ENCODE results near the gene FAU. TPM values are rescaled to one million over a fixed set of nuclear protein-coding genes. Genes with fewer than 3 reads are reported as not detected.
"Not testable (repeated sequence)": the region's sequence is repeated elsewhere in the genome, so short reads cannot be mapped to it uniquely, and the experiment has no call there.

The FAU gene
- total and polyA plus RNA-seq, 12 donors: 536 to 1,540 (median 635) TPM

DNA sequence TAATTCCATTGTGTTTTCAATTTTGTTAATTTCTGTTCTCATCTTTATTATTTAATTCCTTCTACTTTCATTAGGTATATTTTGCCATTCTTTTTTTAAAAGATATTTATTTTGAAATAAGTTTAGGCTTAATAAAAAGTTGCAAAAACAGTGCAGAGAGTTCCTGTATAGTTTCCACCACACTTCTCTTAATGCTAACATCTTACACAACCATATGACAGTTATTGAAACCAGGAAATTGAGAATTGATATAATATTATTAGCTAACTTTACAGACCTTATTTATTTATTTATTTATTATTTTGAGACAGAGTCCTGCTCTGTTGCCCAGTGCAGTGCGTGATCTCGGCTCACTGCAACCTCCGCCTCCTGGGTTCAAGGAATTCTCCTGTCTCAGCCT, 34.3 kb upstream of the FAU start:
- Histone ChIP-seq H3K27ac (no peak overlapping the region), H3K4me1 (peaks cover 0 to 17% (median 0%) of the 10 kb centered on the region in 9 donors), H3K27me3 (no peaks in the 10 kb centered on the region), H3K4me3 (no peak overlapping the region), H3K36me3 (no peaks in the 10 kb centered on the region), H3K9me3 (no peaks in the 10 kb centered on the region)
- 94 to 97% methylated on average over 3 of the region's 3 CpGs for WGBS, 2 donors
- intact Hi-C loops (cut with DNase I): no loop called here
- DNase-seq: no peak
- no peak for ATAC-seq
- no peak for TF ChIP-seq CTCF (IDR thresholded peaks at IDR 0.05)

DNA sequence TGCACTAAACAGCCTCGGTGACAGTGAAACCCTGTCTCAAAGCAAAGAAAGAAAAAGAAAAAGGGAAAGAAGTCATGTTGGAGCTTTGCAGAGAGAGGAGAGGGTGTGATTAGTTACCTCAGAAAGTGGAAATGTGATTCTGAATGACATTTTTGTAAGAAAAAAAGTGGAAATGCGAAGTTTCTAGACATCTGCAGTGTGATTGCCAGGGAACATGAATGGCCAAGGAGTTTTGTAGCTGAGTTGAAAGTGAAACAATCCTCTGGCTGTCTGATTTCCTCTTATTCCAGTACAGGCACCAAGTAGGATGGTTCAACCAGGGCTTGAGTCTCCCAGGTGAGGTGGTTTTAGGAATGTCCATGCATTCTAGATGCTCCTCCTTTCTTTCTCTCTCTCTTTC, 30.2 kb upstream of the FAU start:
- no peak for DNase-seq
- Histone ChIP-seq H3K4me1 (peaks cover 0 to 32% (median 11%) of the 10 kb centered on the region in 9 donors), H3K4me3 (no peak overlapping the region), H3K9me3 (peaks cover 0 to 6% (median 0%) of the 10 kb centered on the region in 11 donors), H3K27ac (peak overlapping the region in 1 of 10 donors; percentile 76), H3K27me3 (no peaks in the 10 kb centered on the region), H3K36me3 (no peaks in the 10 kb centered on the region)
- TF ChIP-seq CTCF (IDR thresholded peaks at IDR 0.05): no peak
- no peak for ATAC-seq
- WGBS, 2 donors: 77 to 82% methylated on average over 2 of the region's 2 CpGs
- intact Hi-C loops (cut with DNase I): no loop called here

DNA sequence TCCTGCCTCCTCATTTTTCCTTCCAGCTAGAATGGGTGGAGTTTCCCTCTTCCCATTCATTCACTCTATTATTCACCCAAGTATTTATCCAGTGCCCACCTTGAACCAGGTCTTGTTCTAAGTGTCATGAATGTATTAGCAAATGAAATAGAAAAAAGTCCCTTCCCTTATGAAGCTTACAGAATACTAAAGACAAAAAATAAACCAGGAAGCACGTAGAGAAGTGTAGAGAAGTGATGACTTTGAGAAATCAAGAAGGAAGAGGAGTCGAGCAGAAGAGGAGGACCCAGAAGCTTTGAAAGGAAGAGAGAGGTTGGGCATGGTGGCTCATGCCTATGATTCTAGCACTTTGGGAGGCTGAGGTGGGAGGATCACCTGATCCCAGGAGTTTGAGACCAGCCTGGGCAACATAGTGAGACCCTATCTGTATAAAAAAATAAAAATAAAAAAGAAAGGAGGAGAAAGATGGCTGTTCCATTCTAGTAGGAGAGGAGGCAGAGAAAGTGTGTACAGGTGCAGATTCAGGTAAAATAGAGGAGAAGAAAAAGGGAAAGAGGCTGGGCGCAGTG, 29.5 kb upstream of the FAU start:
- H3K4me1 ChIP-seq: peaks cover 0 to 32% (median 11%) of the 10 kb centered on the region in 9 donors
- no peaks in the 10 kb centered on the region for H3K27me3 ChIP-seq
- ATAC-seq (no peak), DNase-seq (no peak)
- no peak overlapping the region for H3K4me3 ChIP-seq
- TF ChIP-seq CTCF (IDR thresholded peaks at IDR 0.05): no peak
- peak overlapping the region in 8 of 10 donors; percentile 46 to 82 (median 72) for H3K27ac ChIP-seq
- H3K36me3 ChIP-seq: no peaks in the 10 kb centered on the region
- intact Hi-C loops (cut with DNase I): no loop called here
- H3K9me3 ChIP-seq: peaks cover 0 to 7% (median 0%) of the 10 kb centered on the region in 11 donors
- WGBS, 2 donors: 77% methylated on average over 3 of the region's 3 CpGs

DNA sequence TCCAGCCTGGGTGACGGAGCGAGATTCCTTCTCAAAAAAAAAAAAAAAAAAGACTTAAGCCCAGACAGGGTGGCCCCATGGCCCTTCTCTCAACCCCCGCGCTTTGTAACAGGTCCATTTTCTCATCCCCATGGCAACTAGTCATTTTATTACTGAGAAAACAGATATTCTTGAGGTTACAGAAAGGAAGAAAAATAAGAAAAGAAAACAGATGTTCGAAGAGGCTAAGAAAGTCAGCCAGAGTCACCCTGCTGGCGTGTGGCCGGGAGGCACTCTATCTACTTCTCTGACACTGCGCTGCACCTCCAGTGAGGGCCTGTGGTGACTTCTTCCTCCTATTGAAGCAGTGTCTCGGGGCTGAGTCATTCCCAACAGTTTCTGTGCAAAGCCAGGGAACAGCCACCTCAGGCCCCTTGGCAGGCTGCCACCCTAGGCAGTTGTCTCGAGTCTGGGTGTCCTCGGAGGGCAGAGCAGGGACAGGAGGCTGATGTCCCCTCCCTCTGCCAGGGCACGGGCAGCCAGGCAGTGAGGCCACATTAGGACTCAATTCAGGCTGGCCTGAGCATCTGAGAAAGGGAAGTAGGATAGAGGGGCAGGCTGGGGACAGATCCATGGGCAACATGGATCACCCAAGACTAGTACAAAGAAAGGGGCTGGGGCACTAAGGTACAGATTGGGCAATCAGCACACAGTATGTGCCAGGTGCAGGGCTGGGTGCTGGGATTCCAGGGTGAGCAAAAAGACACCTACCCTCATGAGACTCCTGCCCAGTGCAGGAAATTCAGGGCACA, 28.8 kb upstream of the FAU start:
- no peaks in the 10 kb centered on the region for H3K27me3 ChIP-seq
- no peak for TF ChIP-seq CTCF (IDR thresholded peaks at IDR 0.05)
- ATAC-seq (peak; percentile 81 to 98 (median 94)), DNase-seq (peak; percentile 75 to 81)
- WGBS, 2 donors: 26 to 29% methylated on average over 12 of the region's 12 CpGs
- peaks cover 0 to 32% (median 11%) of the 10 kb centered on the region in 9 donors for H3K4me1 ChIP-seq
- intact Hi-C loops (cut with DNase I): no loop called here
- no peaks in the 10 kb centered on the region for H3K36me3 ChIP-seq
- peaks cover 0 to 7% (median 0%) of the 10 kb centered on the region in 11 donors for H3K9me3 ChIP-seq
- H3K27ac ChIP-seq: peak overlapping the region; percentile 46 to 82 (median 71)
- no peak overlapping the region for H3K4me3 ChIP-seq

- ATAC-seq: peak in 1 of 8 donors; percentile 15
- peaks cover 0 to 32% (median 11%) of the 10 kb centered on the region in 9 donors for H3K4me1 ChIP-seq
- DNase-seq; H3K36me3 ChIP-seq; intact Hi-C loops (cut with DNase I); H3K4me3 ChIP-seq; H3K27me3 ChIP-seq; H3K9me3 ChIP-seq: not testable (repeated sequence)
- H3K27ac ChIP-seq: peak overlapping the region; percentile 46 to 82 (median 71)
- WGBS, 2 donors: 84 to 88% methylated on average over 10 of the region's 10 CpGs
Observed at GRCh38 chr11:65150131-65150508, 28.2 kb upstream of the FAU start.
